Eye (tissue), 1 donor: ENCODE measurements around the gene FRMD1.

Source experiments
- DNase-seq: peaks from one replicate; pipeline ENCODE4 v3.0.0-alpha.2; 2015

FRMD1 gene

GRCh38 chr6:168040856-168041496 is 38.0 kb downstream of the FRMD1 start:
- no peak for DNase-seq

DNA sequence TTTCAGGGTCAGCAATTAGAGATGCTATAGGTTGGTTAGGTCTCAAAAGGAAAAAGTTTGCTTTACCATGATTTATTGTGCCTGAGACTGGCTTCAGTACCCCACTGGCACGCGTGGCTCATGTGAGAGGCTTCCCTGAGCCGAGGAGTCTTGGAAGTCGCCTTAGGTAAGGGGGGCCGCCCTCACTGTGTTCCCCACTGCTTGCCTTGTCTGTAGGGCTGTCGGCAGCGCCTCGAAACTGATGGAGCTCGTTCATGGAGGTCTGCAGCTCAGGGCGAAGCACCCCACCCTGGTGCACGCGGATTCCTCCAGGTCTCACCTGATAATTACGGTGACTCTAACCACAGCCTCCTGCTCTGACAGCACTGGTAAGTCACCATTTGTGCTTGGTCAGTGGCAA is 39.2 kb downstream of the FRMD1 start:
- no peak for DNase-seq

DNA sequence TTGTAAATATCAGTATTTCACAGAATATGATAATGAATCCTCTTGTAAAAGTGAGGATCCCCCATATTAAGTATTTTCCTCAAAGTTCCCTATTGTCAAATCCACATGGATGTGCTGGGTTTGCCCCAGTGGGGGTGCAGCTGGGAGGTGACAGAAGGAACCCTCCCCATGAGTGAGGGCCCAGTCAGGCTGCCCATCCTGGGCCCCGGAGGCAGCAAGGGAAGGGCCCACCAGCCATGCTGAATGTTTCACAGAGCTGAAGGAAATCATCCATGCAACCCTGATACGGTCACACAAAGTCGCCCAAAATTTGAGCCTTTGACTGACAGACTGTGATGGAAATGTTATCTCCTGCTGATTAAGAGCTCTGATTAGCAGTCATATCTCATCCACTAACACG is 39.7 kb downstream of the FRMD1 start:
- DNase-seq = no peak

DNA sequence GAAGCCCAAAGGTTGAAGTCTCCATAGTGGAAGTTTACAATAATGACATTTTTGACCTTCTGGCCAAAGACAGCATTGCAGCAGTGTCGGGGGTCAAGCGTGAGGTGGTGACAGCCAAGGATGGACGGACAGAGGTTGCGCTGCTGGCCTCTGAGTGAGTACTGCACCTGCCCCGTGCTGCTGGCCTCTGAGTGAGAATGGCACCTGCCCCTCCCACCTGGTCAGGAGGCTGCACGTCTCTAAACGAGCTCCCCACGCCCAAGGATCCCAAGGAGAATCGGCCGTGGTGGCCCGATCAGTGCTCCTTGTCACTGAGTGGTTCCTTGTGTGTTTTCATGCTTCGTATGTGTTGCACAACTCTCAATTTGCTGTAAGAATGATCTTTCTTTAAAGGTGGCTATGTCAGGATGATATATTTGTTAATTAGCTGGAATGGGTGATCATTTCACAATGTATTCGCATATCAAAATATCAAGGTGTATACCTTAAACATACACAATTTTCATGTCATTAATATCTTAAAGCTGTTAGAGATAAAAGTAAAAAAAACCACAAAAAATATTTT is 40.4 kb downstream of the FRMD1 start:
- DNase-seq = no peak

DNA sequence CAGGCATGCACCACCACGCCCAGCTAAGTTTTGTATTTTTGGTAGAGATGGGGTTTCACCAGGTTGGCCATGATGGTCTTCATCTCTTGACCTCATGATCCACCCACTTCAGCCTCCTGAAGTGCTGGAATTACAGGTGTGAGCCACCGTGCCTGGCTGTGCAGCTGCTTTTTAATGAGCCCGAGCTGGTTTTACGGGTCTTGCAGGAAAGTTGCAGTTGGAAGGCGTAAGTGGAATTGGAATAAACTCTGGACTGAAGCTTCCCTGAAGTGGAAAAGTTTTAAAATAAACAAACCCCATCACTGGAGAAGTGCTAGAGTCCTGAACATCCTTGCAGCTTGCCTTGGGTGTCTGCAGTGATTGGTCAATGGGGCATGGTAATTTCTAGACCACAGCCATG is 41.2 kb downstream of the FRMD1 start:
- DNase-seq = no peak

- DNase-seq = no peak
These were observed 41.8 kb downstream of the FRMD1 start for GRCh38 chr6:168037242-168037641.

DNA sequence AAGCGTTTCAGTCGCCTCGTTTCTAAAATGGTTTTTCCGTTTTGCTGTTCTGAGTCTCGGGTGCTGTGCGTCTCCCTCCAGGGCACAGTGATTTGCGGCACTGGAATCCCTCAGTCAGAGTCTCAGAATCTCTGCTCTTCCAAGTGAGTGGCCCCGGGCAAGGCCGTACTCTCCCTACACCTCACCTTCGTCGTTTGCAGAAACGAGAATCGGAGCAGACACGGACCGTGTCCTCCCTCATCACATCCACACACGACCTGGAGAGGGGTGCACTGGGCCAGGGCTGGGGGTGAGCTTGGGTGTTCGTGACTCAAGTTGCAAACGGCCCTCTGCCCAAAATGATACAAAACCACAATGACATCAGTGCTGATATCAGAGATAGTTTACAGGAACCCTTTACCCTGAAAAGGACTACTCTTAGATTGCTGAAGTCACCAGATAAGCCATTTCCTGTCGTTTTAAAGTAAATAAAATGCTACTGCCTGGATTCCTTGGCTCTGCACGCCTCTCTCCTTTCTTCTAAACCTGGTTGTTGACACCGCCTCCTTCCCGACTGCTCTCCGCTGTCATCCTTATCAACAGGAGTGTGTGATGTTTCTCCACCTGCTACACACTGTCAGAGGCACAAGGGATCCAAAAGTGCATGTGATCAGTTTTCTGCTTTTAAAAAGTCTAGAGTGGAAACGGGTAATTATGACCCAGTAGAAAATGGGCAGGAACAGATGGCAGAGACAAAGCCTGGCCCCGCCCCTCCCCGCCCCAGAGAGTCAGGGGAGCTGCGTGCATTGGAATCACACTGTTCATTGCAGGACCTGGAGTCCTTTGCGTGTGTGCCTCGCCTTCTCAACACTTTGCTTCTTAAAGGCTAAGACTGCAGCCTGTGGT is 43.1 kb downstream of the FRMD1 start:
- no peak for DNase-seq

DNA sequence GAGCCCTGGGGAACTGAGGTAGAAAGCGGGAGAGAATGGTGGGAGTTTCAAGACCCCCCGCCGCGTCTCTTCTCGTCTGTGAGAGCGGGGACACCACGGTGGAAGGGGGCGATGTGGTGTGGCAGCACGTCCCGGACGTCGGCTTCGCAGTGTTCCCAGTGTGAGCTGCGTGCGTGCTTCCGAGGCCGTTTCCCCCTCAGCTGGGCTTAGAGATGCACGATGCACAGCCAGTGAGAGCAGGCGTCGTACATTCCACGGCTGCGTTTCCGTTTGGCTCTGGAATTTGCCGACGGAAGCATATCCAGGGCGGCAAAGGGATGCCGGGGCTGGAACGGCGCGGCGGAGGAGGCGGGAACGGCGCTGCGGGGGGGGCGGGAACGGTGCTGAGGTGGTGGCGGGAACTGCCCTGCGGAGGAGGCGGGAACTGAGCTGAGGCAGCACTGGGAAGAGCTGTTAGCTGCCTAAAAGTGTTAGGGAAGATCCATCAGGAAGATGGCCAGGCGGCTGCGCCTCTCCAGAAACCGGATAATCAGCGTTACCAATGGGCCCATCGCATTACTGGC is 43.8 kb downstream of the FRMD1 start:
- DNase-seq = peak; percentile 88

GRCh38 chr6:168034537-168034936 is 44.5 kb downstream of the FRMD1 start:
- DNase-seq = no peak

- no peak for DNase-seq
These were observed 45.2 kb downstream of the FRMD1 start for GRCh38 chr6:168033791-168034190.

- DNase-seq = no peak
These were observed 46.8 kb downstream of the FRMD1 start for GRCh38 chr6:168032005-168032760.

- DNase-seq = peak; percentile 67
These were observed 47.5 kb downstream of the FRMD1 start for GRCh38 chr6:168031411-168031971.

- DNase-seq = no peak
These were observed 48.1 kb downstream of the FRMD1 start for GRCh38 chr6:168030908-168031307.

- DNase-seq = no peak
These were observed 48.7 kb downstream of the FRMD1 start for GRCh38 chr6:168030218-168030746.

DNA sequence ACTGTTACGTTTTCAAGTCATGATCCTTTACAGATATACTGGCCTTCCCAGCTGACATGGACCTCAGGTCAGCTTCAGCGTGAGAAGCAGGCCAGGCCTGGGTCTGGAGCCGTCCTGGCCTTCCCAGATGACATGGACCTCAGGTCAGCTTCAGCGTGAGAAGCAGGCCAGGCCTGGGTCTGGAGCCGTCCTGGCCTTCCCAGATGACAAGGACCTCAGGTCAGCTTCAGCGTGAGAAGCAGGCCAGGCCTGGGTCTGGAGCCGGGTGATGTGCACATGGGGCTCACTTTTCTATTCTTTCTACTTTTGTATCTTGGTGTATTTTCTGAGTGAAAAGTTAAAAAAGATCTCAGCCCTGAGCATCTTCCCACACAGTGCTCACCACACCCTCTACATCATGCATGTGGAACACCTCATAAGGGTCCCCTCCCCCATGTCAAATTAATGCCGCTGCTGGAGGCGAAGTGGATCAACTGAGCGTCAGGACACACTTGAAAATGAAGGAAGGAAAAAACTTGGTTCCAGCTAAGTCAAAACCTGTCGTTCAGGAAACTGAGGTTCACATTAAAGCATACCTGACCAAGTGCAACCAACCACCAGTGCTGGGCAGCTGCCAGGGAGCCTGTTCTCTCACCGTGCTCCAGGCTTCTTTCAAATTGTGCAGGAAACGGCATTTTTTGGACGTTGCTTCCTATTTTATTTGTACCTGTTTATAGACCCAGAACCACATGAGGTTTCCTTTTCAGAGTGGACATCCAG is 49.4 kb downstream of the FRMD1 start:
- DNase-seq = no peak

DNA sequence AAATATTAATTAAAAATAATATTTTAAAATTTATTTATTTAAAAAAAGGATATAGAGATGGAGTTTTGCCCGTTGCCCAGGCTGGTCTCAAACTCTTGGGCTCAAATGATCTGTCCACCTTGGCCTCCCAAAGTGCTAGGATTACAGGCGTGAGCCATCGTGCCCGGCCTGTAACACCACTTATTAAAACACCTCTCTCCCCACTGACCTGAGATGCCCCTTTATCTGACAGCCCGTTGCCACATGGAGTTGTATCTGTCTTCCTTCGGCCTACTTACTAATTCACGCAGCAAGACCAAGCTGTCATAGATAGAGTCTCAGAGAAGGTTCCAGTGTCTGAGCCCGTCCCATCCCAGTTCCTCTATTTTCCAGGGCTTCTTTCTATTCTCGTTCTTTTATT is 50.8 kb downstream of the FRMD1 start:
- no peak for DNase-seq

DNA sequence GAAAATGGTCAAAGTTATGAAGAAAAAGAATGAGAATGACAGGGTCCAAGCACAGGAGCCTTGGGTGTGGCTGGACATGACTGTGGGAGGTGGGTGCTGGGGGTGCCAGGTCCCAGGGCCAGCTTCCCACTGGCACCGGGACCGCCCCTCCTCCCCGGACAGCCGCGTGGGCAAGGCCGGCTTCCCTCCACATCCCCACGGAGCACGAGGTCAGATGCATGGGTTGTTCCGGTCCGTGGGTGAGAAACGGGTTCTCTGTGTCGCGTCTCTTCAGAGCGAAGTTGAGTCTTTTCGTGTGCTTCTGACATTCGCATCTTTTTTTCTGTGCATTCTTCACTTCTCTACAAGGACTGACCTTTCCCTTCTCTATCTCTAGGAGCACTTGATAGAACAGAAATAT is 51.5 kb downstream of the FRMD1 start:
- no peak for DNase-seq

- DNase-seq = no peak
These were observed 52.1 kb downstream of the FRMD1 start for GRCh38 chr6:168026925-168027324.

GRCh38 chr6:168025831-168026710 is 52.9 kb downstream of the FRMD1 start:
- DNase-seq = no peak

- DNase-seq = no peak
These were observed 54.0 kb downstream of the FRMD1 start for GRCh38 chr6:168024951-168025510.
